SKM-1 treated with dmso at 0.1 percent for 144 hours (cell line): ENCODE measurements around the gene ELMOD3.
"Not testable (repeated sequence)": the region's sequence is repeated elsewhere in the genome, so short reads cannot be mapped to it uniquely, and the experiment has no call there.

Source experiments
- DNase-seq: peaks from one replicate; lab custom pipeline; 2025; ENCODE audit not compliant: unreplicated experiment; lab: John Stamatoyannopoulos, UW

Gene ELMOD3

GRCh38 chr2:85354286-85355072 lies at the start of gene ELMOD3, which contains the start of gene RETSAT:
Gene ELMOD3, plus strand, starts transcription at chr2:85354769. Its CDS starts 2,430 bp downstream, at chr2:85357199.
Gene RETSAT, minus strand, starts transcription at chr2:85354528. Its CDS starts 21 bp downstream, at chr2:85354507.
- peak; percentile 100 for DNase-seq

GRCh38 chr2:85307527-85307897 lies 47.1 kb upstream of the ELMOD3 start:
- no peak for DNase-seq

- no peak for DNase-seq
These were observed 46.4 kb upstream of the ELMOD3 start for GRCh38 chr2:85308201-85308600.

- no peak for DNase-seq
These were observed 45.5 kb upstream of the ELMOD3 start for GRCh38 chr2:85308896-85309555.

- DNase-seq = peak; percentile 65
These were observed 44.8 kb upstream of the ELMOD3 start for GRCh38 chr2:85309699-85310321.

GRCh38 chr2:85310330-85310729 lies 44.2 kb upstream of the ELMOD3 start:
- DNase-seq = no peak

GRCh38 chr2:85312404-85312803 lies 42.2 kb upstream of the ELMOD3 start:
- no peak for DNase-seq

- no peak for DNase-seq
These were observed 39.7 kb upstream of the ELMOD3 start for GRCh38 chr2:85314884-85315242.

GRCh38 chr2:85315921-85316320 lies 38.6 kb upstream of the ELMOD3 start:
- not testable (repeated sequence) for DNase-seq

GRCh38 chr2:85318222-85319074 lies 36.1 kb upstream of the ELMOD3 start:
- no peak for DNase-seq

- no peak for DNase-seq
These were observed 34.8 kb upstream of the ELMOD3 start for GRCh38 chr2:85319796-85320195.

- no peak for DNase-seq
These were observed 31.1 kb upstream of the ELMOD3 start for GRCh38 chr2:85323351-85323987.

GRCh38 chr2:85323988-85324367 lies 30.6 kb upstream of the ELMOD3 start:
- not testable (repeated sequence) for DNase-seq

- peak; percentile 41 for DNase-seq
These were observed 29.7 kb upstream of the ELMOD3 start for GRCh38 chr2:85324639-85325465.

- DNase-seq = no peak
These were observed 29.1 kb upstream of the ELMOD3 start for GRCh38 chr2:85325466-85325811.

- peak; percentile 97 for DNase-seq
These were observed 28.0 kb upstream of the ELMOD3 start for GRCh38 chr2:85326406-85327159.

- DNase-seq = no peak
These were observed 27.3 kb upstream of the ELMOD3 start for GRCh38 chr2:85327160-85327821.

GRCh38 chr2:85327822-85328617 lies 26.5 kb upstream of the ELMOD3 start, which contains the start of gene TGOLN2:
Gene TGOLN2, minus strand, starts transcription at chr2:85327989. Its CDS starts 27 bp downstream, at chr2:85327962.
- peak; percentile 98 for DNase-seq
